ENCODE results near the gene ZNF580. TPM values are rescaled to one million over a fixed set of nuclear protein-coding genes. Genes with fewer than 3 reads are reported as not detected.

ZNF580 gene
- total and polyA plus RNA-seq, 2 of the 8 experiments (the other 6 are each of a cell fraction or from before 2014, with no cell fraction given): 12.0 to 24.6 TPM

DNA sequence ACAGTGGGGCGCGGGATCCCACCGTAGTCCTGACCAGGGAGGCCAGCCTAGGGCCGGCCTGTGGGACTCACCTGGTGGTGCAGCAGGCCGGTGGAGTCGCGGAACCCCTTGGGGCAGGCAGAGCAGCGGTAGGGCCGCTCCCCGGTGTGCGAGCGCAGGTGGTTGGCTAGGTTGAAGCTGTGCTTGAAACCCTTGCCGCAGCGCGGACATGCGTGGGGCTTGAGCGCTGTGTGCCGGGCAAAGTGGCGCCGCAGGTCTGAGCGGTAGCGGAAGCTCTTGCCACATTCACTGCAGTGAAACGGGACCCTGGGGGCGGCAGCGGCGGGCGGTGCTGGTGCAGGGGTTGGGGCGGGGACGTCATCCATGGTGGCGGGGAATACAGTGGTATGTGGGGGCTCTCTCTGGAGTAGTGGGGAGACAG, 43.3 kb upstream of the ZNF580 start (continued):
- TF ChIP-seq EP300 (IDR thresholded peaks at IDR 0.05; ENCODE audit: borderline replicate concordance in 1 of 2, low read depth in 2 of 2, low read length in 2 of 2): no peak

All from H1 (cell line).